Gastrocnemius medialis (tissue), 4 donors: Measurements from ENCODE around the gene CD19. TPM values are rescaled to one million over a fixed set of nuclear protein-coding genes. Genes with fewer than 3 reads are reported as not detected.
"Not testable (repeated sequence)": the region's sequence is repeated elsewhere in the genome, so short reads cannot be mapped to it uniquely, and the experiment has no call there.

Source experiments
- ATAC-seq, 2 donors: fragments of 150-250 bp; one replicate each; pipeline ENCODE4 v1.9.1; 2016
- DNase-seq, 2 donors: peaks; one replicate each; pipeline ENCODE4 v3.0.0-alpha.2; 2019
- H3K27ac ChIP-seq, 4 donors: fragments of 200-600 bp; sonication (generic); 1 replicate in 1 of 4; 2 replicates in 3 of 4; pipeline ENCODE4 v1.5.1; 2016 to 2018; ENCODE audit warnings: mild to moderate bottlenecking in 2 of 4, moderate library complexity in 1 of 4
- H3K27me3 ChIP-seq, 3 donors: fragments of 200-600 bp; sonication (generic) in 2 of 3; 1 replicate in 1 of 3; 2 replicates in 2 of 3; pipeline versions ENCODE4 v1.5.1 to v1.6.0; 2016 to 2019; ENCODE audit warnings: mild to moderate bottlenecking in 1 of 3, moderate library complexity in 1 of 3
- H3K36me3 ChIP-seq, 2 donors: fragments of 200-600 bp; sonication (generic) in 1 of 2; one replicate each; pipeline ENCODE4 v1.5.1; 2017 to 2018
- H3K4me1 ChIP-seq, 2 donors: fragments of 200-600 bp; sonication (generic) in 1 of 2; one replicate each; pipeline ENCODE4 v1.5.1; 2016 to 2017; ENCODE audit warnings: mild to moderate bottlenecking in 2 of 2
- H3K4me3 ChIP-seq, 4 donors: fragments of 200-600 bp; sonication (generic) in 3 of 4; 1 replicate in 1 of 4; 2 replicates in 3 of 4; pipeline ENCODE4 v1.5.1; 2016 to 2019; ENCODE audit warnings: mild to moderate bottlenecking in 2 of 4
- H3K9me3 ChIP-seq, 3 donors: fragments of 200-600 bp; sonication (generic) in 2 of 3; 1 replicate in 1 of 3; 2 replicates in 2 of 3; pipeline ENCODE4 v1.5.1; 2016 to 2019
- CTCF ChIP-seq, 5 experiments: fragments of 450-650 bp in 3 of 5; fragments of 200-600 bp in 2 of 5; sonication (generic) in 2 of 5; IDR thresholded peaks in 4 of 5; conservative IDR thresholded peaks in 1 of 5; 1 replicate in 4 of 5; 2 replicates in 1 of 5; pipeline ENCODE4 v1.5.1; 2016 to 2019; ENCODE audit warnings: antibody characterized with exemption in 5 of 5, mild to moderate bottlenecking in 3 of 5, moderate library complexity in 3 of 5
- POLR2A ChIP-seq, 2 donors: fragments of 450-650 bp; IDR thresholded peaks; one replicate each; pipeline ENCODE4 v1.6.1; 2017; ENCODE audit warnings: antibody characterized with exemption in 2 of 2, mild to moderate bottlenecking in 2 of 2, moderate library complexity in 2 of 2
- in situ Hi-C, 4 donors: fragments of 200-750 bp; cut with MboI; loops; one replicate each; pipeline versions ENCODE4 v1.15.0 to v1.8.0; 2017; ENCODE audit warnings: low sequenced_read_pairs in 4 of 4
- intact Hi-C: fragments of 100-400 bp; cut with DNase I; formaldehyde crosslinking; loops from one replicate; pipeline ENCODE4 v1.15.1; 2023; ENCODE audit warnings: low total_unique reads
- total RNA-seq, 4 donors: library from RNA; depleted of rRNA; stranded (reverse); fragments of >200 nt; gene quantifications; one replicate each; pipeline versions ENCODE4 v1.1.0 to v1.2.3, GENCODE V29; 2016

Gene CD19
- total RNA-seq, 4 donors from 2014 or later = not detected

- Histone ChIP-seq H3K4me1 (no peaks in the 10 kb centered on the region), H3K4me3 (no peak overlapping the region), H3K9me3 (no peaks in the 10 kb centered on the region), H3K27ac (no peak overlapping the region), H3K27me3 (no peaks in the 10 kb centered on the region), H3K36me3 (peaks cover 0 to 77% of the 10 kb centered on the region in 2 donors)
- DNase-seq (no peak), ATAC-seq (no peak)
- in situ Hi-C loops = no loop called here
- TF ChIP-seq CTCF (IDR thresholded peaks at IDR 0.05 in 4 of 5, conservative IDR thresholded peaks at IDR 0.05 in 1 of 5) = no peak
- no peak for TF ChIP-seq POLR2A (IDR thresholded peaks at IDR 0.05)
- intact Hi-C loops = no loop called here
Observed at GRCh38 chr16:28958216-28958615, 26.4 kb downstream of the CD19 start.

GRCh38 chr16:28958836-28959235 lies 27.1 kb downstream of the CD19 start:
- H3K4me1 ChIP-seq = no peaks in the 10 kb centered on the region
- H3K27me3 ChIP-seq = no peaks in the 10 kb centered on the region
- H3K27ac ChIP-seq = no peak overlapping the region
- DNase-seq = no peak
- H3K9me3 ChIP-seq = no peaks in the 10 kb centered on the region
- intact Hi-C loops (no loop called here), in situ Hi-C loops (no loop called here)
- no peak for TF ChIP-seq POLR2A (IDR thresholded peaks at IDR 0.05)
- TF ChIP-seq CTCF (IDR thresholded peaks at IDR 0.05 in 4 of 5, conservative IDR thresholded peaks at IDR 0.05 in 1 of 5) = no peak
- peaks cover 0 to 77% of the 10 kb centered on the region in 2 donors for H3K36me3 ChIP-seq
- ATAC-seq = no peak
- H3K4me3 ChIP-seq = no peak overlapping the region

- DNase-seq (no peak), ATAC-seq (no peak)
- no peak overlapping the region for H3K4me3 ChIP-seq
- H3K36me3 ChIP-seq = peaks cover 0 to 50% of the 10 kb centered on the region in 2 donors
- no peaks in the 10 kb centered on the region for H3K4me1 ChIP-seq
- no peak for TF ChIP-seq CTCF (IDR thresholded peaks at IDR 0.05 in 4 of 5, conservative IDR thresholded peaks at IDR 0.05 in 1 of 5)
- no peak for TF ChIP-seq POLR2A (IDR thresholded peaks at IDR 0.05)
- in situ Hi-C loops (no loop called here), intact Hi-C loops (no loop called here)
- no peaks in the 10 kb centered on the region for H3K9me3 ChIP-seq
- H3K27ac ChIP-seq = no peak overlapping the region
- H3K27me3 ChIP-seq = no peaks in the 10 kb centered on the region
Observed at GRCh38 chr16:28964072-28964471, 32.3 kb downstream of the CD19 start.

GRCh38 chr16:28964496-28964895 lies 32.7 kb downstream of the CD19 start:
- no peak overlapping the region for H3K4me3 ChIP-seq
- H3K4me1 ChIP-seq = no peaks in the 10 kb centered on the region
- TF ChIP-seq POLR2A (IDR thresholded peaks at IDR 0.05) (no peak), CTCF (IDR thresholded peaks at IDR 0.05 in 4 of 5, conservative IDR thresholded peaks at IDR 0.05 in 1 of 5) (no peak)
- in situ Hi-C loops (no loop called here), intact Hi-C loops (no loop called here)
- DNase-seq = no peak
- no peaks in the 10 kb centered on the region for H3K9me3 ChIP-seq
- no peak overlapping the region for H3K27ac ChIP-seq
- no peaks in the 10 kb centered on the region for H3K27me3 ChIP-seq
- peaks cover 0 to 45% of the 10 kb centered on the region in 2 donors for H3K36me3 ChIP-seq
- no peak for ATAC-seq

- no peak for TF ChIP-seq CTCF (IDR thresholded peaks at IDR 0.05 in 4 of 5, conservative IDR thresholded peaks at IDR 0.05 in 1 of 5)
- TF ChIP-seq POLR2A (IDR thresholded peaks at IDR 0.05) = no peak
- Histone ChIP-seq H3K36me3 (peaks cover 0 to 29% of the 10 kb centered on the region in 2 donors), H3K27ac (no peak overlapping the region), H3K27me3 (no peaks in the 10 kb centered on the region), H3K9me3 (no peaks in the 10 kb centered on the region), H3K4me1 (no peaks in the 10 kb centered on the region), H3K4me3 (no peak overlapping the region)
- ATAC-seq (no peak), DNase-seq (no peak)
- intact Hi-C loops (no loop called here), in situ Hi-C loops (no loop called here)
Observed at GRCh38 chr16:28967156-28967555, 35.4 kb downstream of the CD19 start.

- H3K9me3 ChIP-seq, H3K36me3 ChIP-seq, H3K27me3 ChIP-seq, H3K4me3 ChIP-seq, in situ Hi-C loops, ATAC-seq, DNase-seq, H3K27ac ChIP-seq, H3K4me1 ChIP-seq: not testable (repeated sequence)
- intact Hi-C loops = loop anchor here (10.0 kb wide), 1 partner anchor 835 kb away; the partner anchor contains the start of gene MAZ
Observed at GRCh38 chr16:28969696-28970095, 37.9 kb downstream of the CD19 start.
